HTERT RPE-1 (cell line): ENCODE results near the gene SLC19A1.

ENCODE experiments used
- in situ Hi-C: fragments of 300-500 bp; cut with MboI; formaldehyde crosslinking; loops from 4 replicates; pipeline ENCODE4 v1.14.3; 2020; ENCODE audit warnings: low sequenced_read_pairs

Gene SLC19A1

DNA sequence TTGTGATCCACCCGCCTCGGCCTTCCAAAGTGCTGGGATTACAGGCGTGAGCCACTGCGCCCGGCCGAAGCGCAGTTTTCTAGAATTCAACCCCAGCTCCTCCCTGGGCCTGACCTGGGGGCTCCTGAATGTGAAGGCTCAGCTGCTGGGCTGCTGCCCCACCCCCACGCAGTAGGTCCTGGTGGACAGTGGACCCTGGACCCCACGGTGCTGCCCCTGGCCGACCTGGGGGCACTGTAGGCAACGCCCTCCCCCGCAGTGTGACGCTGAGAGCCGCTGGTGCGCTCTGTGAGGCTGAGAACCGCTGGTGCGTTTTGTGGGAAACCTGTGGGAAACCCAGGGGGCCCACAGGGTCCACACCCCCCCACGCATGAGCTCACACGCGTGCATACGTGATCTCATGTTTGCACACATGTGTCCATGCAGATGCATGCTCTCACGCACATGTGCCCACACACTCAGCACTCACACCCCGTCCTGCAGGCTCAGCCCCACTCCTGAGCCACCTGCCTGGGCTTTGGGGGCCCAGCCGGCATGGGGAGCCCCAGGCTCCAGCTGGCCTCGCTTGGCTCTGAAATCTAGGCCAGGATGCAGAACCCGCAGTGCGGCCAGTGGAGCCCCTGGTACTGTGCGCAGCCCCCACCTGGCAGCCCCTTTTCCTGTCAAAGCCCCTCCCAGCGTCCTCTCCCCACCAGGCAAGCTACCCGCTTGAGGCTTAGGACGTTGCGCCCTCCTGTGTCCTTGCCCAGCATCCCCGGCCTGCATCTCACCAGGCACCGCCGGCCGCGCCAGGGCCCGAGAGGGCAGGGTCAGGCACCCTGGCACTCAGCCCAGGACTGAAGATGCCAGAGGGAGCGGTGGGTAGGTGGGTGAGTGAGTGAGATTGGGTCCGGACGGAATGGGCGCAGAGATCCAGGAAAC is 69.5 kb downstream of the SLC19A1 start:
- in situ Hi-C loops = no loop called here

DNA sequence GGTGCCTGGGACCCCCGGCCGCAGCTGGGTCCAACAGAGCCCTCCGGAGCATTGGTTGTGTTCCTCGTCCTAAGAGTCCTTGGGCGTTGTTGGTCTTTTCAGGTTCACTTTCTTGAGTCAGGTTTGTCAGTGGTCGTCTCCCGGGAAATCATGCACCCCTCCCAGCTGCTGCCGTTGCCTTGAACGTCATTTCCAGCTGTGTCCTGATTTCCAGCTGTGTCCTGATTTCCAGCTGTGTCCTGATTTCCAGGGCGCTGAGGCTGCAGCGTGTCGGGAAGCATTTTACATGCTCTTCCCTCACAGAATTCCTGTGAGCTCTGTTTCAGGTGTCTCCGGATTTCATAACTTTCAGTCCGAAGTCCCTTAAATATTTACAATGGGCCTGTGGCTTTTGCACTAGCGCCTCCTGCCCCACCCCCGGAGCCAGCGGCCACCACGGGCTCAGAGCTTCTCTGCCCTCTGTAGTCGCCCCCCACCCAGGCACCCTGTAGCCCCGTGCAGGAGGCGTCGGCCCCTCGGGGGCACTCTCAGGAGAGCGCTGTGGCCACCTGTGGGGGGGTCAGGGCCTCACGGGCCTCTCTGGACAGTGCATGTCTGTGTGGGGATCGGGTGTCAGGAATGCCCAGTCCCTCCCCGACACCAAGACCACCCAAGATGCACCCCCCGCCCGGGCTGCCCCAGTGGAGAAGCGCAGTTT is 70.6 kb downstream of the SLC19A1 start:
- in situ Hi-C loops = no loop called here

DNA sequence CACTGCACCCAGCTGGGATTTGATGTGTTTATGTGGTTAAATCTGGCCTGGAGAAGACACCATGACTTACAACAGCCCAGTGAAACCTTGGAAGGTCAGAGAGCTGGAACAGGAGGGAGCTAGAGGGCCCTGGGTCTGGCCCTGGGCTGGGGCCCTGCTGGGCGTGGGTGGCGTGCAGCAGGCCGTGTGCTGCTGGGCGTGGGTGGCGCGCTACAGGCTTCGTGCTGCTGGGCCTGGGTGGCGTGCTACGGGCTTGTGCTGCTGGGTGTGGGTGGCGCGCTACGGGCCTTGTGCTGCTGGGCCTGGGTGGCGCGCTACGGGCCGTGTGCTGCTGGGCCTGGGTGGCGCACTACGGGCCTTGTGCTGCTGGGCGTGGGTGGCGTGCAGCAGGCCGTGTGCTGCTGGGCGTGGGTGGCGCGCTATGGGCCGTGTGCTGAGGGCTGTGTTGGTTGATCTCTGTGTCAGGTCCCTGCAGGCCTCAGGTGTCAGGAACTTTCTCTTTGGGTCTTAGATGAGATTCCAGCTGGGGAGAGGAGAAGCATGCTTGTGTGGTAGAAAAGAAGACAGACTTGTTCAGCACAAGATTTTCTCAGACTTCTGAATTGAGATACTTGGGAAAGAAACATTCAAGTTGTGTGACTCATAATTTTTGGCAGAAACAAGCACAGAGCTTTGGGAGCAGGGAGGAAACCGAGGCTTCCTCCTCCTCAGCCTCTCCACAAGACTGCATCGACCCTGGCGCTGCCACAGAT is 71.3 kb downstream of the SLC19A1 start:
- in situ Hi-C loops = no loop called here

DNA sequence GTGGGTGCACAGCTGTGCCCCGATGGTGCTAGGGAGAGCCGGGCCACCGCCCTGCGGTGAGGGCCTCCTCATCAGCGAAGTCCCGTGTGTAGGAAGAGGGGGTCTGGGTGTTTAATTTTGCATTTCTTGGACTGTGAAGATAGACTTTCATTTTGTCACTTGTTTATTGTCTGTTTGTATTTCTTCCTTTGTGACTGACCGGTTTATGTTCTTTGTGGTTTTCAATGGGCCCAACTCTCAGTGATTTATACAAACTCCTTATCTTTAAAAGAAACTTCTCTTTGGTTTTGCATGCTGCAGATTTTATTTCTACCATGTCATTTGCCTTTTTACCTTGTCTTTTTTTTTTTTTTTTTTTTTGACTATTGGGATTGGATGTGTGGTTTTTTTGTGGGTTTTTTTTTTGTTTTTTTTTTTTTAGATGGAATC is 72.1 kb downstream of the SLC19A1 start:
- in situ Hi-C loops = no loop called here

DNA sequence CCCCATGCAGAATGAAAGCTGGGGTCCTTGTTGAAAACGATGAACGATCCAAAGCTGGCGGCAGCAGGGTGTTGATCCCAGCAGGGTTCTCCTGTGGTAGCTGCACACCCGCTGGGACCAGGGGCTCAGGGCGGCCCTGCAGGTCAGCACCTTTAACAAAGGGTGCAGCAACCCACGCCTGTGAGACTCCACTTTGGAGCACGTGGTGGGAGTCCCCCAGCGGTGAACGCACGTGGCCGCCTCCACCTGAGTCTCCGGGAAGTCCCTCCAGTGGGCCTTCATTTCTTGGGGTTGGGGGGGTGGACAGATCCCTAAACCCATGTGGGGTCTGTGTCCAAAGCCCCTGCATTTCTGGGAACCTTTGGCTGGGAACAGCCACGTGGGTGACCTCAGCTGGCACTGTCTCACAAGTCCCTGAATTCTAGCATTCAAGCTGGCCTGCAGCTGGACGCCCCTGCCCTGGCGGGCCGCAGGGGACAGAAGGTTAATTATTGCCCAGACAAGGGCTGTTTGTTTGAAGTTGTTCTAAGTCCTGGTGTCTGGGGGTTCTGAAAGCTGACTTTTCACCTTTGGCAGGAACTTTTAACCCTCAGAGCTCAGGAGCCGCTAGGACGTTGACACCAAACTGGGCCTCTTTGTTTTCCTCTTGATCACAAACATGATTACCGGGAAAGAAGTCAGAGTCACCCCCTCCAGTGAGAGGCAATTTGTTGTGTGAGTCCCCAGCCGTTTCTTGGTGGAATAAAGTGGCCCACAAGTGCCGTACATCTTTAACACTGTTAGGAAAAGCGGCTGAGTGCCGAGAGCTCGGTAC is 72.8 kb downstream of the SLC19A1 start:
- in situ Hi-C loops = no loop called here

DNA sequence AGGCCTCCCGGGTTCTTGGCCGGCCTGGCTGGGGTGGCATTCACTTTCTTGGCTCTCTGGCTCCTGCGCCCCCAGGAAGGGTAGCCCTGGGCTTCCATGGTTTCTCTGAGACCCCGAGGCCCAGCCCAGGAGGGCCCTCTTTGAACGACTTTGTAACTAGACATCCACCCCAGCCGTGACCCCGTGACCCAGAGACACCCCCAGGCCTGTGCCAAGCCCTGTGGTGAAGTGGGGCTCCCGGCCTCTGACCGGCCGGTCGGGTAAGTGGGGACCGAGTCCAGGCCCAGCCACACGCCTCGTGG is 73.3 kb downstream of the SLC19A1 start:
- in situ Hi-C loops = no loop called here

DNA sequence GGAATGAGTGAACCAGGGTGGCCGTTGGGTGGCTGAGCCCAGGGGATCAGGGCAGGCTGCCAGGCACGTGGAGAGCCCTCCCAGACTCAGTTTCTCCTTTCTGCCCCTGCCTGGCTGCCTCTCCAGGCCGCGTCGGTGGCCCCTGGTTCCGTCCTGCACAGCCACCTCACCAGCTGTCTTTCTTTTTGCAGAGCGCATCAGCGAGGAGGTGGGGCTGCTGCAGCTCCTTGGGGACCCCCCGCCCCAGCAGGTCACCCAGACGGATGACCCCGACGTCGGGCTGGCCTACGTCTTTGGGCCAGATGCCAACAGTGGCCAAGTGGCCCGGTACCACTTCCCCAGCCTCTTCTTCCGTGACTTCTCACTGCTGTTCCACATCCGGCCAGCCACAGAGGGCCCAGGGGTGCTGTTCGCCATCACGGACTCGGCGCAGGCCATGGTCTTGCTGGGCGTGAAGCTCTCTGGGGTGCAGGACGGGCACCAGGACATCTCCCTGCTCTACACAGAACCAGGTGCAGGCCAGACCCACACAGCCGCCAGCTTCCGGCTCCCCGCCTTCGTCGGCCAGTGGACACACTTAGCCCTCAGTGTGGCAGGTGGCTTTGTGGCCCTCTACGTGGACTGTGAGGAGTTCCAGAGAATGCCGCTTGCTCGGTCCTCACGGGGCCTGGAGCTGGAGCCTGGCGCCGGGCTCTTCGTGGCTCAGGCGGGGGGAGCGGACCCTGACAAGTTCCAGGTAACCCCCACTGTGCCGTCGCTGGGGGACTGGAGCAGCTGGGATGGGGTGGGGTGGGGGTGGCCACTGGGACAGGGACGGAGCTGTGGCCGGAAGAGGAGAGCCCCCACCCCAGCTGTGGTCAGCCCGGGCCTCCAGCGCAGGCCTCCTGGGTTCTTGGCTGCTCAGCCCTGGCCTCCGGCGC is 73.9 kb downstream of the SLC19A1 start:
- in situ Hi-C loops = no loop called here

DNA sequence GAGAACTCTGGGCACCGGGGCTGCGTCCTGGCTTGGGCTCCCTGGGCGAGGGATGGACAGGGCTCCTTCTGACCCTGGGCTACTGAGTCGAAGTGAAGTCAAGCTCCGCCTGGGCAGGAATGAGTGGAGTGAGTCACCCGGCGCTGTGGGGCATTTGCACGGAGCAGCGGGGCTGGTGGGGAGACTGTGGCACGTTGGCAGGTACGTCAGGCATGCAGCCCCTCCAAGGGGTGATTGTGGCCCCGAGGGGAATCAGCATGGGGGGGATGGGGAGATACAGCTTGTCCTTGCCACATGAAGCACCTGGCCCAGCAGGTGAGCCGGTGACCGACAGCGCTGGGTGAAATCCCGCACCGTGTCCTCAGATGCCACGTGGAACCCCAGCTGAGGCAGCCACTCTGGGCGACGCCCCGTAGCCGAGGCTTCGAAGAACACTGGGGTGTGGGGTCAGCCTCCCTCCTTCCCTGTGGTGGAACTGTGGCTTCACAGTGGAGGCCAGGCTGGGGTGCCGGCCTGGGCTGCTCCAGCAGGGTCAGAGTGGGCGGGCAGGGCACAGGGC is 74.9 kb downstream of the SLC19A1 start:
- in situ Hi-C loops = no loop called here

DNA sequence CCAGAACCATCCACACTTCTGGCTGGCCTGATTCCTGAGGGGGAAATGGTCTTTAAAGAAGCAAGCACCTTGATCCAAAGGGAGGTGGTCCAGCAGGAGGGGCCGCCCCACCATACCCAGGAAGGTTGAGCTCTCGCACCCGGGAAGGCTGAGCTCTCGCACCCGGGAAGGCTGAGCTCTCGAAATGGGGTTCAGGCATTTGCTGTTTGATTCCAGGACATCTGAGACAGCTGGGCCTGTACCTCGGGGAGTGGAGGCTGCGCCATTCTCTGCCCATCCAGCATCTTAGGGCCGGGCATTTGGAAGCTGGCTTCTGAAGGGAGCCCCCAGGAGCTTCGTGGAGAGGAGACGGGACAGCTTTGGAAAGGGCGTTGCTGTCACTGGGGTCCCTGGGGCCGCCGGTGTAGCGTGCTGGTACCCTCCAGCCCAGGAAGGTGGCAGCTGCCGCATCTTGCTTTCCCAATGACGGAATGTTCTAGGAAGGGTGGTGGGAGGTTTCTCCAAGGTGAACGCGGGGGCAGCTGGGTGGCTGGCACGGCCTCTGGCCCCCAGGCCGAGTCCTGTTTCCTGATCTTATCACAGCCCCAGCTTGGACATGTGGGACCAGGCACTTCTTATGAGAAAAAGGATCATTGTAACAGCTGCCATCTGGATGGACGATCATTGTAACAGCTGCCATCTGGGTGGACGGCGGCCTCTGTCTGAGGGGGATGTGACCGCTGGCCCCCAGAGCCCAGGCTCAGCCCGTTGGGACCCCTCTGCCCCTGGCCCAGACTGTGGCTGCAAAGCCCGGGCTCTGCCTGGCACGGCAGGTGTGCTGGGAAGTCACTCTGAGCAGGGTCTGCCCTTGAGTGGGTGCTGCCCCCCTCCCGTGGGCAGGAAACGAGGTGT is 75.7 kb downstream of the SLC19A1 start:
- in situ Hi-C loops = no loop called here

DNA sequence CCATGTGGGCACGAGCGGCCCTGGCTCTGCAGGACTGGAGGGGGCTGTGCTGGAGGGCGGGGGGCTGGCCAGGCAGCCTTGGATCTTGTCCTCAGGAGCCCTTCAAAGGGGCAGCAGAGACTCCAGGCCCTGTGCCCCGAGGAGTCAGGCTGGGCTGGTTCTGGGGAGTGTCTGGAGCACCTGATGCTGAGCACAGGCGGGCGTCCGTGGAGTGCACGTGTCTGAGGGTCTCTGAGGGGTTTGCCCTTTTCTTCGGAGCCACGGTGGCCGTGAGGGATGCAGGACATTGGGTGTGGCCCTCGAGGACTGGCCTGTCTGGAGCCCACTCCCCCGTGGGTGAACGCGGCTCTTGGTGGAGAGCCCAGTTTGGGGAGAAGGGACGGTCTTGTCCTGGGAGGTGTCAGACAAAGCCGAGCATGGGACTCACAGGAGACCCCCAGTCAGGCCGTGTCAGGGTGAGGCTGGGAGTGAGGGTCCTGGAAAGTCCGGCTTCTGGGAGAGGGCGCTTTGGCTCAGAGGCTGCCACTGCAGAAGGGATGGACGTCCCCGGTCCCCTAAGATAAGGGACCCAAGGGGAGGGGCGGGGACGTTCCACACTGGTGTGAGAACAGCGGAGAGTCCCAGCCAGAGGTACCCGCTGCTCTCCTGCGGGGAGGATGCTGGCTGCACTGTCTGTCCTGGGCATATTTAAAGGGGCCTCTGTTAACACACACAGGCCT is 76.5 kb downstream of the SLC19A1 start:
- in situ Hi-C loops = no loop called here

DNA sequence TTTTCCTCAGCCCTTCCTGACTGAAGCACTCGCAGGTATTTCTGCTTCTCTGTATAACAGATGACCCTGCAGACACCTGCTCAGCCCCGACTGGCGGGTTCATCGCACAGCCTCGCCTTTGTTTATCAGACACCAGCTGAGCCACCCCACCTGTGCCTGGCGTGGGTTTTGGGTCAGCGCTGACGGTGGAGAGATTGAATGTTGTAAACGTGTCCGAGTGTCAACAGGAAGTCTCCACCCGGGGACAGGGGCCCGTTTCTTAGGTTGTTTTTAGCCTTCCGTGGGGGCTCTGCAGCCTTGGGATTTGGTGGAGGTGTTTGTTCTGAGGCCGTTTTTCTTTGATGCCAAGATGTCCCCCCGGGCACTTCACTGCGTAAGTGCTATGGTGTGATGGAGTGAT is 77.1 kb downstream of the SLC19A1 start:
- in situ Hi-C loops = no loop called here

DNA sequence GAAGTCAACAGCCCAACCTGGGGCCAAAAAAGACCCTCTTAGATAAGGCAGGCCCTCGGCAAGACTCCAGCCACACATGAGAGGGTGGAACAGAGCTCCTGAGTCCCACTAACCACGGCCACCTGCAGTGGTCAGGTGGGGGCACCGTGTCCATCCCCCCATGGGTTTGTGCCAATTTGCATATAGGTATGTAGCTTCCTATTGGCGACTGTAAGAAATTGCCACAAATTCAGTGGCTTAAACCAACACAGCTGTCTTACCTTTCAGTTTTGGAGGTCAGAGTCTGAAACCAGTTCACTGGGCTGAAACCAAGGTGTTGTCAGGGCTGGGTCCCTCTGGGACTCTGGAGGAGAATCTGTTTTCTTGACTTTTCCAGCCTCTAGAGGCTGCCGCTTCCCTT is 77.9 kb downstream of the SLC19A1 start:
- in situ Hi-C loops = no loop called here

DNA sequence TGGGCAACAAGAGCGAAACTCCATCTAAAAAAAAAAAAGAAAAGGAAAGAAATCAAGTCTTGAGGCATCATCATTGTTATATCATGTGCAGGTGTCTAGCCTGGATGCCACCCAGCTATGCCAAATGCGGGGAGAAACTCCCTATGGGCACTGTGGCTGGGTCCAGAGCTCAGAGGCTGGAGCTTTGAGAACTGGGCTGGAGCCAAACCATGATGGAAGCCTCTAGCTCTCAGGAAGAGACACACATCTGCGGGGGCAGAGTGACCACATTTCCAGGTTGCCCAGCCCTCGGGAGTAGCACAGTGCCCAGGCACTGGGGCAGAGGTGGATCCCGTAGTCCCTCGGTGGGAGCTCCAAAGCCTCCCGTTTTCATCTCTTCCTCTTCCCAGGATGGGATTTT is 78.4 kb downstream of the SLC19A1 start:
- in situ Hi-C loops = no loop called here

DNA sequence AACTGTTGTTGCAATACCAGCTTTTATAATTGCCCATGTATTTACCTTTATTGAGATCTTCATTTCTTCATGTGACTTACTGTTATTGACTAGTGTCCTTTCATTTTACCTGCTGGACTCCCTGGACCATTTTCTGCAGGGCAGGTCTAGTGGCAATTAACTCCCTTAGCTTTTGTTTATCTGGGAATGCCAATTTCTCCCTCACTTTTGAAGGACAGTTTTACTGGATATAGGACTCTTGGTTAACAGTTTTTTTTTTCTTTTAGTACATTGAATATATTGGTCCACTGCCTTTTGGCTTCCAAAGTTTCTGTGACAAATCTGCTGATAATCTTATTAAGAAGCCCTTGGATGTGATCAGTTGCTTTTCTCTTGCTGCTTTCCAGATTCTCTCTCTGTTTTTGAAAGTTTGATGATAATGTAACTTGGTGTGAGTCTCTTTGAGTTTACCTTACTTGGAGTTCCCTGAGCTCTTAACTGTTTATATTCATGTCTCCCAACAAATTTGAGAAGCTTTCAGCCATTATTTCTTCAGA is 80.4 kb downstream of the SLC19A1 start:
- in situ Hi-C loops = no loop called here

DNA sequence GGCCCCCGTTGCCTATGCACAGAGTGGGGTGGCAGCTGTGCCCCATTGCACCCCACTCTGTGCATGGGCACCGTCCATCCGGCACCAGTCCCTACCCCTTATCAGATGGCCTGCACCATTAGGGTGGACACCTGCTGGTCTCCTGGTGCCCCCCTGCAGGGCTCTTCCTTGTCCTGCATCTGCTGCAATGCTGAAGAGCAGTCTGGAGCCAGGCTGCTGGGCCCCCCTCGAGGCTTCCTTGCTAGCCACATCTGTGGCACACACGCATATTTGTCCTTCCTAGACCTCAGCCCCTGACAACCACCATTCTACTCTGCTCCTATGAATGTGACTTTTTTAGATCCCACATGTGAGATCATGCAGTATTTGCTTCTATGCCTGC is 80.9 kb downstream of the SLC19A1 start:
- in situ Hi-C loops = no loop called here

DNA sequence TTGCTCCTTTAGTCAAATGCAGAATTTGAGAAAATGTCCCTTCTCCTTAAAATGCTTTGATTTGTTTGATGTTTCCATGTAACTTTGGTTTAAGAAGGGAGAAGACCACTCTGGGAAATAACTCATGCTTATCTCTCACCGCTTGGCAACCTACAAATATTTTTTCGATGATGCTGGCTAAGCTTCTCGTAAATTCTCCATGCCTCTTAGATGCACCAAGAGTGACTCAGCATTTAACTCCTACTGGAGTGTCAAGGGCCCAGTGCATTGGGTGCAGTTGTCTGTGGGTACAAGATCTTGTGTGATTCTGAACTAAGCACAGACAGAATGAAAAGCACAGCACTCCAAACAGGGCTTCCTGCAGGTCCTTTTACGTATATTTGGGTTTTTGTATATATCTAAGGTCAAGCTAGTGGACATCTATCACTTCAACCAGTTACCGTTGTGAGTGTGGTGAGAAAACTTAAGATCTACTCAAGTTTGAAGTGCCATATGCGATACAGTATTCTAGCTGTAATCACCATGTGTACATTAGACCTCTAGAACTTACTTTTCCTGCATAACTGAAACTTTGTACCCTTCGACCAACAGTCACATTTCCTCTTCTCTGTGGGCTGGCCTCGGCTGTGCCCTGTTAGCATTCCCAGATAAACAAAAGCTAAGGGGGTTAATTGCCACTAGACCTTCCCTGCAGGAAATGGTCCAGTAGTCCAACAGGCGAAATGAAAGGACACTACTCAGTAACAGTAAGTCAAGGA is 81.5 kb downstream of the SLC19A1 start:
- in situ Hi-C loops = no loop called here

DNA sequence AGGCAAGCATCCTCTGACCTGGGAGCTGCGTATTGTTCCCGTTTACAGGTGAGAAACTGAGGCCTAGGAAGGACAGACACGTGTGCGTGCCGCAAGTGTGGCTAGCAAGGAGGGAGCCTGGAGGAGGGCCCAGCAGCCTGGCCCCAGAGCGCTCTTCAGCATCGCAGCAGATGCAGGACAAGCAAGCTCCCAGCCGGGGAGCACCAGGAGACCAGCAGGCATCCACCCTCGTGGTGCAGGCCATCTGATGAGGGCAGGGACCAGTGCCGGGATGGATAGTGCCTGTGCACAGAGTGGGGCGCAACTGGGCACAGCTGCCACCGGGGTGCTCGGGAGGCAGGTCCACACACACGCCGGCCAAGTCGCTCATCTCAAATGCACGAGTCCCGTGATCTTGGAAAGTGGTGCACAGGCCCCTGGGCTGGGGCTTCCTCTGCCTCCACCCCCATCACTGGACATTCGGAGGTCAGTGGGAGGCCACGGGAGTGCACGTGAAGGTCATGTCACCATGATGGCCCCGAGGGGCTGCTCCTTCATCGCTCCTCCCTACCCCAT is 82.2 kb downstream of the SLC19A1 start:
- in situ Hi-C loops = no loop called here
